NCI-H2107 (cell line): ENCODE measurements around the gene RPS6KC1.
"Not testable (repeated sequence)": the region's sequence is repeated elsewhere in the genome, so short reads cannot be mapped to it uniquely, and the experiment has no call there.

Experiments used
- DNase-seq: peaks from one replicate; lab custom pipeline; 2025; lab: John Stamatoyannopoulos, UW

RPS6KC1 gene

DNA sequence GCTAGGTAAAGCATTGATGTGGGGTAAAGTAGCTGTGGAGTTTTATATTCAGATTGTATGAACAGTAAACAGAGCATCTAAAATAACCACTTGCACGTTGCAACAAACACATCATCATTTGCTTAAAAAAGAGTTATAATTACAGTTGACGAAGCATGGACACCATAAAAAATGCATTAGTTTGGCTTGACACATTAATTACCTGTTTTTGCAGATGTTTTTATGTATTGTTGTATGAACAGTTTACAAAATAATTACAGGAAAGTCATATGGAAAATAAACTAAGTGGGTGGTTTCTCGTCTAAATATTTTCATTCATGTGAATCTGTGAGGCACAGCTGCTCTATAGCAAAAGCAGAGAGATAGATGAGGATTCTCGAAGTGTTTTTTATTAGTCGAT lies 108.3 kb downstream of the RPS6KC1 start:
- no peak for DNase-seq

DNA sequence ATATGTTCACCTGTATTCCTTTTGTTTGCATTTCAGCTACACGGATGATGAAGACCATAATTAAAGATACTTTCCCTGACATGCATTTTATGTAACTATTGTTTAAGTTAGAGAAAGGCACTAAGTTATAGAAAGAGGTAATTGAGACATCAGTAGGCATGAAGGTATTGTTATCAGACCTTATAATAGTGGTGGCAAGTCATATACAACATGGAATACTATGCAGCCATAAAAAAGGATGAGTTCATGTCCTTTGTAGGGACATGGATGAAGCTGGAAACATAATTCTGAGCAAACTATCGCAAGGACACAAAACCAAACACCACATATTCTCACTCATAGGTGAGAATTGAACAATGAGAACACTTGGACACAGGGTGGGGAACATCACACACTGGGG lies 109.4 kb downstream of the RPS6KC1 start:
- not testable (repeated sequence) for DNase-seq

DNA sequence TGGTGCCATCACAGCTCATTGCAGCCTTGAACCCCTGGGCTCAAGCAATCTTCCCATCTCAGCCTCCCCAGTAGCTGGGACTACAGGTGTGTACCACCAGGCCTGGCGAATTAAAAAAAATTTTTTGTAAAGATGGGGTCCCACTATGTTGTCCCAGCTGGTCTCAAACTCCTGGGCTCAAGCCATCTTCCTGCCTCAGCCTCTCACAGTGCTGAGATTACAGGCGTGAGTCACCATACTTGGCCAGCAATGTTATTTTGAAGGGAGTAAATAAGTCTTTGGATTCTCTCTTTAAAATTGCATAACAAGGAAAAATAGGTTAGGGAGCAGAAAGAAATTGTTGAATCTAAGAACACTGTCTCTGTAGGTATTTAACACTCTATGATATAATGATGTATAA lies 111.3 kb downstream of the RPS6KC1 start:
- no peak for DNase-seq

DNA sequence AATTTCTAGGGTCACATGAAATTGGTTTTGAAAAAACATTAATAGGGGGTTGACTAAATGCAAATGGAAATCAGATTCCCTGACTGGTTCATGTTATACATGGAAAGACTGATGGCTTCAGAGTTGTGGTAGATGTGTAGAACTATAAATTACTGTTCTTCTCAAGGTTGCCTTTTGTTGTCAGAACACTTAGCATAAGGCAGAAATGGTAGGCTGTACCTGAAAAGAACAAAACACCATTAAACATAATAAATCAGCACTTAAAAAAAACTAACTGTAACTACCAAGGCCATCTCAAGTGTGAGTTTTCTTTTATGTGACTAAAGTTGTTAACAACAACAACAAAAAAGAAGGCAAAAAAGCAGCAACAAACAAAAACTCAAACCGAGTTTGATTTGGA lies 111.8 kb downstream of the RPS6KC1 start:
- DNase-seq: no peak

DNA sequence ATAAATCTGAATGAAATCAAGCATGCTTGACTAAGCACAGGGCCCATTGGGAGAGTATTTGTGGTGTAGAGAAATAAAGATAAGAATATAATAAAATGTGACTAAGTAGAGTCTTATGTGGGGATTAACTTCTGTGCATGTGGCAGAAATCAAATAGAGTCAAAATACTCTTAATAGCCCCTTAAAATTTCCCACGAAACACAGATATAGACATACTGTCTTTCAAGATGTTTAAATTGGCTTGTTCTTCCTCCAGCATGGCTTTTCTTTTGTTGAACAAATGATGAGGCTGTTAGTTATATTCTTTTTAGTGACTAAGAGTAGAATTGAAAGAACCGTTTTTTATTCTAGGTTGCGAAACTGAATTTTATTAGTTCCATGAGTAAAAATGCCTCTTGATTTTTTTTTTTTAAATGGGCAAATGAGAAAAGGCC lies 112.3 kb downstream of the RPS6KC1 start:
- no peak for DNase-seq

DNA sequence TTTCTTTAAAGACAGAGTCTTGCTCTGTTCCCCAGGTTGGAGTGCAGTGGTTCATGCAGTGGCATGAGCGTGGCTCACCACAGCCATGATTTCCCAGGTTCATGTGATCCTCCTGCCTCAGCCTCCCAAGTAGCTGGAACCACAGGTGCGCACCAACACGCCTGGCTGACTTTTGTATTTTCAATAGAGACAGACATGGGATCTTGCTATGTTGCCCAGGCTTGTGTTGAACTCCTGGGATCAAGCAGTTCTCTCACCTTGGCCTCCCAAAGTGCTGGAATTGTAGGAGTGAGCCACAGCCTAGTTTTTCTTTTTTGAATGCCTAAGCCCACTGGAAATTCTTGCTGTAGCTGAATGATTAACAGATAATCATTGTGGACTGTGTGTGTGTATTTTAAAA lies 113.5 kb downstream of the RPS6KC1 start:
- no peak for DNase-seq

DNA sequence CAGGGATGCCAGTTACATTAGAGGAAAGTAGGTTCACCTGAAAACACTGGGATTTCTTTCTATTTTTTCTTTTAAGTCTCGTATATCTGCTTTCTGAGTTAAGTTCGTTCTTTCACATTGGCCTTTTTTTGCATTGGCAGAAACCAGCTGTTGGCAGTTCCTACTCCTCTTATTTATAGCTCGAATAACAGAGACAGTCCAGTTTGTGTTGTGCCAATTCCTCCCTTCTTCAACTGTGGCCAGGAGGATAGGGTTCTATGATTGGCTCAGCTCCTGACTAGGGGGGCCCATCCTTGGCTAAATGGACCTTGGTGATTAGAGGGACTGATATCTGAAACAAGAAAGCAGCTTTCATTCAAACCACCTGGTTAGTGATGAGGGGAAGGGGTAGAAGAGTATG lies 115.8 kb downstream of the RPS6KC1 start:
- no peak for DNase-seq

DNA sequence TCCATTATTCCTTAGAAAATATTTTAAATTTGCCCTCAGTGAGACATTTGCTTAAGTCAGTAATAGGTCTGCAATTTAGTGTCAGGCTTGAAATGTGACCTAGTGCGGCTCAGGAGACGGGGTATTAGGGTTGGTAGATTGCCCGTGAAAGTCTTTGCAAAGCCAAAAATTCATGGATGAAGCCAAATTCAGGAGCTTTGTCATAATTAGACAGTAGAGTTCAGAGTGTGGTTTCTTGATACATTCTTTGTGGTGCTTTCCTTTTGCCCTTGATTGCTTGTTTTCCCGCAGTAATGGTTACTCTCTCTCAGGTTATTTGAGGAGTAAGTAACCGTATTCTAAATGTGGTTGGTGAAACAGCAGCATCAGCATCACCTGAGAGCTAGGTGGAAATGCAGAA lies 120.7 kb downstream of the RPS6KC1 start:
- DNase-seq: no peak

DNA sequence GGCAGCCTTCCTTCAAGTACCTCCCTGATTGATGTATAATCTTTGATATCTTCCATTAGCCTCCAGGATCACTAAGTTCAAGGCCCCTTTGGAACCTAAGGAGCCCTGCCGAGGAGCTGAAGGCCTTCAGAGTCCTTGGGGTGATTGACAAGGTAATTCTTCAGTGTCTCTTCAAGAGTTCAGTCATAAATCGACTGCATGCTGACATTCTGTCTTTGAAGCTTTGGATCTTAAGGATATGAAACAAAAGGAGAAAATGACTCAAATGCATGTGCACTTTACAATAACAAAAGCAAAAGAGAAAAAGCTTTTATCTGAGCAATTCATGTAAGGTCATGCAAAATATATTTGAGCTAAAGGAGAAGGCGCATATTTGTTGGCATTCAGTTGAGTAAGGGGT lies 125.3 kb downstream of the RPS6KC1 start:
- no peak for DNase-seq

DNA sequence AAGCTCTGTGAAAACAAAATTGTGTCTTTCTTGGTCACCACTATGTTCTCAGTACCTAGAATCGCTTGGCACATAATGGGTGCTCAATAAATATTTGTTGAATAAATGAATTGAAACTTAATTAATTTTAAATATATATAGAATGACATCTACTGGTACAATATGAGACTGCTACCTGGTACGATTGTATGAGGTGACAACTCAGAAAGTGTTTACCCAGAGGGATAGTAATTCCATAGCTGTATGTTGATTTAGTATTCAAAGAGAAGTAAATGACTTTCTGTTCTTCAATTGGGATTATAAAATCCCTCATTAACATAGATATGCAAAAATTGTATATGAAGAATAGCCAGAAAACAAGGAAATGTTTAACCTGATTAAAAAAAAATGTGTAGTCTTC lies 128.7 kb downstream of the RPS6KC1 start:
- no peak for DNase-seq

DNA sequence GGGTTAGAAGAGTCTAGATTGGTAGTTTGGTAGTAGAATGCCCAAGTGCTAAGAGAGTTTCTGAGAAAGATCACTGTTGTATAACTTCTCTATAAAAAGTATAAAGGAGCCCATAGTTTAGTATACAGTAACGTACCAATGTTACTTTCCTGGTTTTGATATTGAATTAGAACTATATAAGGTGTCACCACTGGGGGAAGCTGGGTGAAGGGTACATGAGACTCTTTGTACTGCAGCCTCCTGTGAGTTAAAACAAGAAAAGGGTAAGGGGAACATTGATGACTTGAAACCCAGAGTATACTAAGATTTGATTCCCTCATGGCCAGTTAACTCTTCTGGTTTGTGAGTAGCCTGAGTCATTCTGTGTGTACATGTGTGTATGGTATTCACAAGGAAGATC lies 129.8 kb downstream of the RPS6KC1 start:
- DNase-seq: no peak

DNA sequence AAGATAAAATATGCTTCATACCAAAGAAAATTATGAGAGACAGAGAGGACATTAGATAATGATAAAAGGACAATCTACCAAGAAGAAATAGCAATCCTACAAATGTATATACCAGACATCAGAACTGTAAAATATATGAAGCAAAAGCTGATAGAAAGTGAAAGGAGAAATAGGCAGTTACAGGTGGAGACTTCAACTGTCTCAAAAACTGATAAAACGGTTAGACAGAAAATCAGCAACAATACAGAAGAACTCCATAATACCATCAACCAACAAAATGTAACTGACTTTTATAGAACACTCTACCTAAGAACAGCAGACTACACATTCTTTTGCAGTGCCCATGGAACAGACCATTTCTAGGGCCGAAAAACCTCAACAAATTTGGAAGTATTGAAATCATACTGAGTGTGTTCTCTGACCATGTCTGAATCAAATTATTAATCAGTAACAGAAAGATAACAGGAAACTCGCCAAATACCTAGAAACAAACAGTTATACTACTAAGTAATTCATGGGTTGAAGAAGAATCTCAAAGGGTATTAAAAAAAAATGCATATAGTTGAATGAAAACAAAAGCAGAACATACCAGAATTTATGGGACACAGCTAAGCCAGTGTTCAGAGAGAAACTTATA lies 132.1 kb downstream of the RPS6KC1 start:
- no peak for DNase-seq

DNA sequence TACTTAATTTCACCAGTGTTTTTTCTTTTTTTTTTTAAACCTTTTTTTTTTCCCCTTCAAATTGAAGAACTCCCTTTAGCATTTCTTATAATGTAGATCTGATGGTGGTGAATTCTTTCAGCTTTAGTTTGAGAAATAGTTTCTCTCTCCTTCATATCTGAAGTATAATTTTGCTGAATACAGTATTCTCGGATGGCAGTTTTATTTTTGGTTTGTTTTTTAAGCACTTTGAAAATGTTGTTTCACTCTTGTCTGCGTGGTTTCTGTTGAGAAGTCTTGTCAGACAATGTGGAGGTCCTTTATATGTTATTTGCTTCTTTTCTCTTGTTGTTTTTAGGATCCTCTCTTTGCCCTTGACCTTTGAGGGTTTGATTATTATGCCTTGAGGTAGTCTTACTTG lies 135.1 kb downstream of the RPS6KC1 start:
- DNase-seq: no peak

DNA sequence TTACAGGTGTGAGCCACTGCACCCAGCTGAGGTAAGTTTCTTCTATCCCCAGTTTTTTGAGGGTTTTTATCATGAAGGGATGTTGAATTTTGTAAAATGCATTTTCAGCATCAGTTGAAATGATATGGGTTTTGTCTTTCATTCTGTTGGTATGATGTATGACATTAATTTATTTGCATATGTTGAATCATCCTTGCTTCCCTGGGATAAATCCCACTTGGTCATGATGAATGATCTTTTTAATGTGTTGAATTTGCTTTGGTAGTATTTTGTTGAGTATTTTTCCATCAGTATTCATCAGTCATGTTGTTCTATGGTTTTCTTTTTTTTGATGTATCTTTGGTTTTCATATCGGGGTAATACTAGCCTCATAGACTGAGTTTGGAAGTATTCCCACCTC lies 141.0 kb downstream of the RPS6KC1 start:
- no peak for DNase-seq

DNA sequence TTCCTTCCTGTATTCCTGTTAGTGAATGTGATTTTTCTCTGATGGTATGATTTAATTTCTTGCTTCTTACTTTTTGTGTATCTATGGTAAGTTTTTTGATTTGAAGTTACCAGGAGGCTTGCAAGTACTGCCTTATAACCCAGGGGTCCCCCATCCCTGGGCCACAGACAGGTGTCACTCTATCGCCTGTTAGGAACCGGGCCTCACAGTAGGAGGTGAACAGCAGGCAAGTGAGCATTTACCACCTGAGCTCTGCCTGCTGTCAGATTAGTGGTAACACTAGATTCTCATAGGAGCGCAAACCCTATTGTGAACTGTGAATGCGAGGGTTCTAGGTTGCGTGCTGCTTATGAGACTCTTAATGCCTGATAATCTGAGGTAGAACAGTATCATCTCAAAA lies 143.3 kb downstream of the RPS6KC1 start:
- DNase-seq: no peak

DNA sequence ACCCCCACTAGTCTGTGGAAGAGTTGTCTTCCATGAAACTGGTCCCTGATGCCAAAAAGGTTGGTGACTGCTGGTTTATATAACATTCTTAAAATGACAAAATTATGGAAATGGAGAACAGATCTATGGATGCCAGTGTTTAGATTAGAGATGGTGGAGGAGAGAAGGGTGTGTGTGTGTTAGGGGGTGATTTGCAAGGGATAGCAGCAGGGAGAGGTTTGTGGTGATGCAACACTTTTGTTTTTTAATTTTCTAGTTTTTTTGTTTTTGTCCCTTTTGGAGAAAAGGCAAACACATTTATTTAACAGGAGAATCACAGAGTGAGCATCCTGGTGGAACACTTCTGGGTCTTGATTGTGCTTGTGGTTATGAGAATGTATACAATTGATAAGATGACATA lies 143.8 kb downstream of the RPS6KC1 start:
- DNase-seq: no peak

DNA sequence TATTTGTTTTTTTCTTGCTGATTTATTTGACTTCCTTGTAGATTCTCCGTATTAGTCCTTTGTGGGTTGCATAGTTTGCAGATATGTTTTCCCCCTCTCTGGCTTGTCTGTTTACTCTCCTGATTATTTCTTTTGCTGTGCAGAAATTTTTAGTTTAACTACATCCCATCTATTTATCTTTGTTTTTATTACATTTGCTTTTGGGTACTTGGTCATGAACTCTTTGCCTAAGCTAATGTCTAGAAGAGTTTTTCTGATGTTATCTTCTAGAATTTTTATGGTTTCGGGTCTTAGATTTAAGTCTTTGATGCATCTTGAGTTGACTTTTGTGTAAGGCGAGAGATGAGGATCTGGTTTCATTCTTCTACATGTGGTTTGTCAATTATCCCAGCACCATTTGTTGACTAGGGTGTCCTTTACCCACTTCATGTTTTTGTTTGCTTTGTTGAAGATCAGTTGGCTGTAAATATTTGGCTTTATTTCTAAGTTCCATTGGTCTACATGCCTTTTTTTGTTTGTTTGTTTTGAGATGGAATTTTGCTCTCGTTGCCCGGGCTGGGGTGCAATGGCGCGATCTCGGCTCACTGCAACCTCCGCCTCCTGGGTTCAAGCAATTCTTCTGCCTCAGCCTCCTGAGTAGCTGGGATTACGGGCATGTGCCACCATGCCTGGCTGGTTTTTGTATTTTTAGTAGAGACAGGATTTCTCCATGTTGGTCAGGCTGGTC lies 145.4 kb downstream of the RPS6KC1 start:
- DNase-seq: not testable (repeated sequence)

DNA sequence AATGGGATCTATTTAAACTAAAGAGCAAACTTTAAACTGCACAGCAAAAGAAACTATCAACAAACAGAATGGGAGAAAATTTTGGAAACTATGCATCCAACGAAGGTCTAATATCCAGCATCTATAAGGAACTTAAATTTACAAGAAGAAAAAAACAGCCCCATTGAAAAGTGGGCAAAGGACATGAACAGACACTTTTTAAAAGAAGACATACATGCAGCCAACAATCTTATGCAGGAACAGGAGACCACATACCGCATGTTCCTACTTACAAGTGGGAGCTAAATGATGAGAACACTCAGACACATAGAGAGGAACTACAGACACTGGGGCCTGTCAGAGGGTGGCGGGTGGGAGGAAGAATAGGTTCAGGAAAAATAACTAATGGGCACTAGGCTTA lies 149.6 kb downstream of the RPS6KC1 start:
- no peak for DNase-seq

DNA sequence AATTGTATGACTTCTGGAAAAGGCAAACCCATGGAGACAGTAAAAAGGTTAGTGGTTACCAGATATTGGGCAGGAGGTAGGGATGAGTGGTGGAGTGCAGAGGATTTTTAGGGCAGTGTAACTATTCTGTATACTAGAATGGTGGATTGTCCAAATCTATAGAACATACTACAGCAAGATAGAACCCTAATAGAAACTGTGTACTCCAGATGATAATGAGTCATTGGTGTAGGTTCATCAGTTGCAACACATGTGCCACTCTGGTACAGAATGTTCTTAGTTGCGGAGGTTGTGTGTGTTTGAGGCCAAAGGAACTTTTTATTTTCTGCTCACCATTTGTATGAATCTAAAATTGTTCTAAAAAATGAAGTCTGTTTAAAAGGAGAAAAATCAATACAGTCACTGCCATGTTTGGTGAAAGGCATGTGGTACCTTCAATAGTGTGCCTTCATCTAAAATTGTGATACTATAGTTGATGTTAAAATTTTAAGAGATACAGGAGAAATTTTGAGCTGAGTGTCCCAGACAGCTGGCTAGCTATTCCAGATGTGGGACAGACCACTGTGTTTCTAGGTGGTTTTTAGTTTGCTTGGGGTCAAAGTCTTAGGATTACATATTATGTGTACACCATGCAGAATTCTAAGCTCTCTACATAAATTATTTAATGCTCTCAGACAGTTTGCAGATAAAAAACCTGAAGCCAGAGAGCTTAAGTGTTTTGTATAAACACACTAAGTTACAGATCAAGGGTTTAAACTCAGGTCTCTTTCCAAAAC lies 150.5 kb downstream of the RPS6KC1 start:
- no peak for DNase-seq

DNA sequence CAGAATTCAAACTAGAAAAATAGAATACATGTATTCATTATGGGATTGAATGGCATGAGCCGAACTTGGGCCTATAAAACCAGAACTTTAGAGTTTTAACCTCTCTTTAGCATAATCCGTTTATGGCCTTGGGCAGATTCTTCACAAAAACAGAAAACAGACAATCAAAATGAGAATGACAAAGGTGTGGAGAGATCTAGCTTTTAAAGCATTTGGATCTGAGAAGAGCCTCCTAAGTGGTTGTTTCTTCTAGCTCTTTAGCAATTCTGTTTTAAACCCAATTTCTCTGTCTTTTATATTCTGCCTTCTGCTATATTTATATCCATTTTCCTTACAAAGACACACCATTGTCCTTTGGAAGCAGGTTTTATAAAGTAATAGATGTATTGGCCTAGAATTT lies 160.2 kb downstream of the RPS6KC1 start:
- DNase-seq: no peak

DNA sequence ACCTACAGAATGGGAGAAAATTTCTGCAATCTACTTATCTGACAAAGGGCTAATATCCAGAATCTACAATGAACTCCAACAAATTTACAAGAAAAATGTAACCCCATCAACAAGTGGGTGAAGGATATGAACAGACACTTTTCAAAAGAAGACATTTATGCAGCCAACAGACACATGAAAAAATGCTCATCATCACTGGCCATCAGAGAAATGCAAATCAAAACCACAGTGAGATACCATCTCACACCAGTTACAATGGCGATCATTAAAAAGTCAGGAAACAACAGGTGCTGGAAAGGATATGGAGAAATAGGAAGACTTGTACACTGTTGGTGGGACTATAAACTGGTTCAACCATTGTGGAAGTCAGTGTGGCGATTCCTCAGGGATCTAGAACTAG lies 168.0 kb downstream of the RPS6KC1 start:
- not testable (repeated sequence) for DNase-seq

DNA sequence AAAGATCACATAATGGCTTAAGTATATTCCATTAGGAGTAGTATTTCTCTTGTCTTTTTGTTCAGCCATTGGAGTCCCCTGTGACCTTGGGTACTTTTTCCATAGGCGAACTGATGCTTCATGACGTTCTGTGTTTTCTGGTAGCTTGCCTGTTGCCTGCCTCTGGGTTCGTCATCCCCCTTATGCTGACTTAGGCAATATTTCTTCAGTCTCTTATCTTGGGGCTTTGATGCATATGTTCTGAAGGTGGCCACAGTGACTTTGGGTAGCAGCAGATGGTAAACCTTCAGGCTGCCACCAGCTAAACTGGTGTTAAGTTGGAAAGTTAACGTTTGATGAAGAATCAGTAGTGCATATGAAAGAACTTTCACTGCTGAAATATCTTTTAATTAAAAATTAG lies 170.2 kb downstream of the RPS6KC1 start:
- no peak for DNase-seq

DNA sequence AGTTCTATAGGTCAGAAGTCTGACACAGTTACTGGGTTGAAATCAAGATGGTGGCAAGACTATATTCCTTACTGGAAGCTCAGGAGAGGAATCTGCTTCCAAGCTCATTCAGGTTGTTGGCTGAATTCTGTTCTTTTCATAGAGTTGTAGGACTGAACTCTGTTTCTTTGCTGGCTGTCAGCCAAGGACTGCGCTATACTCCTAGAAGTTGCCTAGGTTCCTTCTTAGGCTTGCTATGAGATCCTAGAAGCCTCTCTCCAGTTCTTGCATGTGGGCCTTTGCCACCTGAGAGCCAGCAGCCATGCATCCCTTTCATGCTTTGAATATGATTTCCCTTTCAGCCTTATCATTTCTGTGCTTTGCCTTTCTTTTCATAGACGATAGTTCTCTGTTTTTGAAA lies 176.4 kb downstream of the RPS6KC1 start:
- no peak for DNase-seq
